Measurements from ENCODE around the gene GDE1.
A peak's percentile ranks its signal among the peaks of the same experiment; 100 is the strongest.

DNA sequence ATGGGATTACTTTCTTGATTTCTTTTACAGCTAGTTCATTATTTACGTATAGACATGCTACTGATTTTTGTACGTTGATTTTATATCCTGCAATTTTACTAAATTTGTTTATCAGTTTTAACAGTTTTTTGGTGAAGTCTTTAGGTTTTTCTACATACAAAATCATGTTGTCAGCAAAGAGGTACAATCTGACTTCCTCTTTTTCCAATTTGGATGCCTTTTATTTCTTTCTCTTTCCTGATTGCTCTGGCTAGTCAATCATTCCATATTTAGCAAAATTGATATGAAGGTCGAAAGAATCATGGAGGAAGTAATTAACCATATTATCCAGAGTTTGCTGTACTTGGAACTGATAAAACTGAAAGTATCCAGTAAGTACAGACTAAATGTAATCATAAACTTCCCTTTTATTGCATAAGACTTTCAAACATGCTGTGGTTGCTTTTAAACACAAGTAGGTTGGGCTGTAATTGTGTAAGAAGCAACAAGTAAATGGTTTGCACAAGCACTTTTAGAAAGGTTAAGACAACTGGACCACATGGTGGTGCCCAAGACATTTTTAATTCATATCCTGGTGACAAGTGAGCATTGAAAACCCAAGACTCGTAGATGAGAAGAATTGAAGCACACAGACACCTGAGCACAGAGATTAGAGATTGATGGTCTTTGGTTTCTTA lies 8.4 kb downstream of the GDE1 start:
- TF ChIP-seq, protein P1, sequence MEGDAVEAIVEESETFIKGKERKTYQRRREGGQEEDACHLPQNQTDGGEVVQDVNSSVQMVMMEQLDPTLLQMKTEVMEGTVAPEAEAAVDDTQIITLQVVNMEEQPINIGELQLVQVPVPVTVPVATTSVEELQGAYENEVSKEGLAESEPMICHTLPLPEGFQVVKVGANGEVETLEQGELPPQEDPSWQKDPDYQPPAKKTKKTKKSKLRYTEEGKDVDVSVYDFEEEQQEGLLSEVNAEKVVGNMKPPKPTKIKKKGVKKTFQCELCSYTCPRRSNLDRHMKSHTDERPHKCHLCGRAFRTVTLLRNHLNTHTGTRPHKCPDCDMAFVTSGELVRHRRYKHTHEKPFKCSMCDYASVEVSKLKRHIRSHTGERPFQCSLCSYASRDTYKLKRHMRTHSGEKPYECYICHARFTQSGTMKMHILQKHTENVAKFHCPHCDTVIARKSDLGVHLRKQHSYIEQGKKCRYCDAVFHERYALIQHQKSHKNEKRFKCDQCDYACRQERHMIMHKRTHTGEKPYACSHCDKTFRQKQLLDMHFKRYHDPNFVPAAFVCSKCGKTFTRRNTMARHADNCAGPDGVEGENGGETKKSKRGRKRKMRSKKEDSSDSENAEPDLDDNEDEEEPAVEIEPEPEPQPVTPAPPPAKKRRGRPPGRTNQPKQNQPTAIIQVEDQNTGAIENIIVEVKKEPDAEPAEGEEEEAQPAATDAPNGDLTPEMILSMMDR (IDR thresholded peaks at IDR 0.05; ENCODE audit: low read depth, low read length, missing input control), result no peak
- peak; percentile 17 to 43 for TF ChIP-seq HNF4A (conservative IDR thresholded peaks at IDR 0.05)
- TF ChIP-seq RAD21 (IDR thresholded peaks at IDR 0.05), result peak; percentile 28 to 32
- no peak for TF ChIP-seq TAF1 (conservative IDR thresholded peaks at IDR 0.05)
- TF ChIP-seq, protein P2, sequence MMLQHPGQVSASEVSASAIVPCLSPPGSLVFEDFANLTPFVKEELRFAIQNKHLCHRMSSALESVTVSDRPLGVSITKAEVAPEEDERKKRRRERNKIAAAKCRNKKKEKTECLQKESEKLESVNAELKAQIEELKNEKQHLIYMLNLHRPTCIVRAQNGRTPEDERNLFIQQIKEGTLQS (IDR thresholded peaks at IDR 0.05), result peak; percentile 57
